ENCODE results near the gene TTC31.

The TTC31 gene

GRCh38 chr2:74527741-74528140 is 44.9 kb downstream of the TTC31 start:
- DNase-seq: no peak

- no peak for DNase-seq
These were observed 45.9 kb downstream of the TTC31 start for GRCh38 chr2:74528600-74529356.

- DNase-seq: peak; percentile 99
These were observed 46.7 kb downstream of the TTC31 start, which contains the start of the genes AUP1 and HTRA2 for GRCh38 chr2:74529357-74530238. AUP1 (minus strand) TSS chr2:74529706; CDS start chr2:74529629, 77 bp downstream. HTRA2 (plus strand) TSS chr2:74529933; CDS start chr2:74530007, 74 bp downstream.

GRCh38 chr2:74530239-74531187 is 47.6 kb downstream of the TTC31 start:
- peak; percentile 52 for DNase-seq

- DNase-seq: no peak
These were observed 48.8 kb downstream of the TTC31 start for GRCh38 chr2:74531666-74532065.

- peak; percentile 66 for DNase-seq
These were observed 49.3 kb downstream of the TTC31 start for GRCh38 chr2:74532222-74532621.

- no peak for DNase-seq
These were observed 50.6 kb downstream of the TTC31 start for GRCh38 chr2:74533464-74533863.

GRCh38 chr2:74534411-74534810 is 51.5 kb downstream of the TTC31 start:
- DNase-seq: no peak

GRCh38 chr2:74535440-74535965 is 52.6 kb downstream of the TTC31 start:
- no peak for DNase-seq

GRCh38 chr2:74536166-74536950 is 53.5 kb downstream of the TTC31 start:
- no peak for DNase-seq

- no peak for DNase-seq
These were observed 54.3 kb downstream of the TTC31 start for GRCh38 chr2:74537140-74537539.

GRCh38 chr2:74538881-74539339 is 56.0 kb downstream of the TTC31 start:
- DNase-seq: no peak

GRCh38 chr2:74540291-74540690 is 57.4 kb downstream of the TTC31 start:
- no peak for DNase-seq

GRCh38 chr2:74542978-74543377 is 60.1 kb downstream of the TTC31 start:
- no peak for DNase-seq

Measured in suppressor macrophage treated with lipopolysaccharide for 4 hours (primary cell).